IPS-20b (cell line): Measurements from ENCODE around the gene DLG3.

Source experiments
- H3K27ac ChIP-seq: one replicate; pipeline ENCODE4 v1.5.1; 2013; ENCODE audit warnings: low read length
- H3K27me3 ChIP-seq: 2 replicates; pipeline ENCODE4 v1.6.1; 2013; ENCODE audit warnings: mild to moderate bottlenecking, low read length, inconsistent platforms; ENCODE audit not compliant: insufficient read depth
- H3K36me3 ChIP-seq: 2 replicates; pipeline ENCODE4 v1.6.1; 2013; ENCODE audit warnings: low read depth, mild to moderate bottlenecking, inconsistent platforms, low read length, moderate library complexity; ENCODE audit not compliant: insufficient read depth
- H3K4me1 ChIP-seq: 2 replicates; pipeline ENCODE4 v1.6.1; 2013; ENCODE audit warnings: mild to moderate bottlenecking, control low read depth, inconsistent platforms, low read length, moderate library complexity; ENCODE audit not compliant: insufficient read depth
- H3K4me3 ChIP-seq: 2 replicates; pipeline ENCODE4 v1.5.1; 2013; ENCODE audit warnings: mild to moderate bottlenecking, low read length, inconsistent platforms
- H3K9ac ChIP-seq: 2 replicates; pipeline ENCODE4 v1.6.1; 2013; ENCODE audit warnings: low read depth, mild to moderate bottlenecking, inconsistent platforms, low read length, moderate library complexity
- H3K9me3 ChIP-seq: 2 replicates; pipeline ENCODE4 v1.6.1; 2013; ENCODE audit warnings: mild to moderate bottlenecking, low read depth, low read length, inconsistent platforms; ENCODE audit not compliant: insufficient read depth

DLG3 gene

DNA sequence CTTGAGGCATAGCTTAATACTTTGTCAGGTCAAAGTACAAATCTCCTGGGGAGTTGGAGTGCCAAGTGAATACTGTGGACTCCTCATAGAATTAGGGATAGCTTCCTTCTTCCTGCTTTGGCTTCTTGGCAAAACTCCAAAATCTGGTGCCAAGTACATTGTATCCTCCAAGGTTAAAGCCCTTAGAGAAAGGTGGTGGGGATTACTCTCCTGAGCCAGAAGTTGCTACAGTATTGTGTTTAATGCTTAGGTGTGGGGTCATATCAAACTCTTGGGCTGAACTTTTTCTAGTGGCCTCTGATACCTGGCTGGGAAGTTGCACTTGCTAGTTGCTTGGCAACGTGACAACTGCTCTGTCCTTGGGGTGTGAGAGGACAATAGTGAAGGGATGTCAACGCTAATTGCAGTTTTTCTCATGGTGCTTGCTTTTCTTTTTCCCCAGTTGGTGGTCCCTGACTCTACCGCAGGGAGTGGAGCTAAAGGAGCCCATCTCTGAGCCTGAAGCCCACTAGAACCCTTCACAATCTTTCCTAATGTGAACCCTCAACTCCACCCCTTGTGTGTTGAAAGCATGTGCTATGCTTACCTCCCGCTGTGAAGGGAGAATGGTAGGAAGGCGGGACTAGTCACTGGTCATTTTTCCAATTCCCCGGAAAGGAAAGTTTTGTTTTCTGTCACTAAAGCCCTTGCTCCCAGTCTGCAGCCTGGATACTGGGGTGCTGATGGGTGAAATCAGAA, 35.5 kb downstream of the DLG3 start:
- Histone ChIP-seq H3K9me3 (no peaks in the 10 kb centered on the region), H3K27ac (no peak overlapping the region), H3K9ac (no peak overlapping the region; the same call in 1 of the 2 replicates), H3K4me3 (peak overlapping the region; percentile 35), H3K36me3 (peaks cover 51% of the 10 kb centered on the region), H3K4me1 (peaks cover 43% of the 10 kb centered on the region), H3K27me3 (no peaks in the 10 kb centered on the region)

- Histone ChIP-seq H3K9ac (no peak overlapping the region), H3K9me3 (no peaks in the 10 kb centered on the region), H3K36me3 (peaks cover 54% of the 10 kb centered on the region), H3K27me3 (no peaks in the 10 kb centered on the region), H3K4me1 (peaks cover 43% of the 10 kb centered on the region), H3K27ac (no peak overlapping the region), H3K4me3 (0 out of 2 replicates have a peak overlapping the region, but pooled peaks have one; percentile 26)
These were observed 36.0 kb downstream of the DLG3 start for GRCh38 chrX:70480660-70481018.

- no peaks in the 10 kb centered on the region for H3K9me3 ChIP-seq
- H3K4me1 ChIP-seq, result peaks cover 38% of the 10 kb centered on the region
- no peaks in the 10 kb centered on the region for H3K27me3 ChIP-seq
- H3K4me3 ChIP-seq, result no peak overlapping the region
- H3K36me3 ChIP-seq, result peaks cover 65% of the 10 kb centered on the region
- no peak overlapping the region for H3K9ac ChIP-seq
- H3K27ac ChIP-seq, result no peak overlapping the region
These were observed 37.0 kb downstream of the DLG3 start for GRCh38 chrX:70481471-70482270.

- Histone ChIP-seq H3K4me1 (peaks cover 33% of the 10 kb centered on the region), H3K27me3 (no peaks in the 10 kb centered on the region), H3K9me3 (no peaks in the 10 kb centered on the region), H3K36me3 (peaks cover 71% of the 10 kb centered on the region), H3K4me3 (no peak overlapping the region), H3K9ac (no peak overlapping the region), H3K27ac (no peak overlapping the region)
These were observed 37.7 kb downstream of the DLG3 start for GRCh38 chrX:70482300-70482699.

DNA sequence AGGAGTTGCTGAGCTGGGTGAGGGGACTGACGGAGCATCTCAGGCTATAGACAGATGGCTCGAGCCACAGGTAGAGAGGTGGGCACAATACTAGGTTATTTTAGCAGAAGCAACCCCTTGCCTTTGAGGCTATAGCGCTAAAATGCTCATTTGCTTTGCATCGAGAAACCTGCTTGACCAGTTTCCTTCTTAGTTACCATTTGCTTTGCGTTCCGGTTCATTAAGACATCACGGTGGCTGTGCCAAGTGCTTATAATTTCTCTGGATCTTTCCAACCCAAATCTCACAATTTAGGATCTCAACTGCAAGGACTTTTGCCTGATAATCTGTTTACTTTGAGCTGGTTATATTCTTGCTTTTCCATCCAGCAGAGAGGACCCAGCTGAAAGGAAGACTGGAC, 40.8 kb downstream of the DLG3 start:
- no peak overlapping the region for H3K27ac ChIP-seq

GRCh38 chrX:70488856-70489255, 44.2 kb downstream of the DLG3 start:
- no peak overlapping the region for H3K4me3 ChIP-seq
- H3K9me3 ChIP-seq, result no peaks in the 10 kb centered on the region
- peaks cover 78% of the 10 kb centered on the region for H3K36me3 ChIP-seq
- H3K9ac ChIP-seq, result no peak overlapping the region
- H3K27ac ChIP-seq, result no peak overlapping the region
- H3K4me1 ChIP-seq, result no peaks in the 10 kb centered on the region
- no peaks in the 10 kb centered on the region for H3K27me3 ChIP-seq

More for the DNA sequence above, 40.8 kb downstream of the DLG3 start:
- Histone ChIP-seq H3K9me3 (no peaks in the 10 kb centered on the region), H3K36me3 (peaks cover 73% of the 10 kb centered on the region), H3K4me3 (no peak overlapping the region), H3K4me1 (peaks cover 4% of the 10 kb centered on the region; the same call in 1 of the 2 replicates), H3K9ac (no peak overlapping the region), H3K27me3 (no peaks in the 10 kb centered on the region)

DNA sequence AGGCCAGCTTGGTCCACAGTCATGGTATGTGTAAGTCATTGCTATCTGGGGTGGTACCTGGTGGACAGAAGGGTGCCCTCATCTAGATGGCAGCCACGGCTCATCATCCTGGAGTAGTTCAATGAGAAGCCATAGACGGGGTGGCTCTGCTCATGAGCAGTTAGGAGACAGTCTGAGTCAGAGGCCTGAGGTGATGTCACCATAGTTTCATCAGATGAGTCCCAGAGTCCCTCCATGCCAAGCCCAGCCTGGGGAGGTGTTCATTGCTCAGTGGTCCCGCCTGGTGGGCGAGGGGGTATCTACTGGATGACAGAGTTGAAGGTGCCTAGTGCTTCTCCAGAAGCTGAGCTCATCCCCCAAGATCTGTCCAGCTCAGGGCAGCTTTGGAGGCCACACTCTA, 49.8 kb downstream of the DLG3 start:
- H3K36me3 ChIP-seq, result peaks cover 90% of the 10 kb centered on the region
- no peak overlapping the region for H3K4me3 ChIP-seq
- H3K4me1 ChIP-seq, result no peaks in the 10 kb centered on the region
- no peaks in the 10 kb centered on the region for H3K9me3 ChIP-seq
- no peaks in the 10 kb centered on the region for H3K27me3 ChIP-seq
- no peak overlapping the region for H3K27ac ChIP-seq
- H3K9ac ChIP-seq, result no peak overlapping the region

DNA sequence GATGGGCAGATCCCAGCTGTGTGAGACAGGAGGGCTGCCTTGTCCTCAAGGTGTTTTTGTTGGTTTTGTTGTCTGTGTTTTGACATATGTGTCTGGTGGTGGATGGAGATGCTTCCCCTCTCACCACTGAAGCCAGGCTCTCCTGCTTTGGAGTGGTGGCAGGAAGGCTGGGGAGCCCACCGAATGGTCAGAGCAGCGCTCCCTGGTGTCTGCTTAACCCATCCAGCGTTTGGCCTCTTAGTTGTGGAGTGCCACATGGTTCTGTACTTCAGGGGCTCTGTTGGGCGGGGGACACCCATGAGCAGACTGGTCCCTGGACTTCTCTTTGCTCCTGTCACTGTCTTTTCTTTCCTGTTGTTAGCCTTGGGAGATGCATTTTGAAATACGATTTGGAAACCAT, 51.9 kb downstream of the DLG3 start:
- Histone ChIP-seq H3K9ac (no peak overlapping the region), H3K27ac (no peak overlapping the region), H3K4me3 (no peak overlapping the region), H3K9me3 (no peaks in the 10 kb centered on the region), H3K27me3 (no peaks in the 10 kb centered on the region), H3K36me3 (peaks cover 99% of the 10 kb centered on the region), H3K4me1 (no peaks in the 10 kb centered on the region)

- Histone ChIP-seq H3K27ac (no peak overlapping the region), H3K36me3 (peaks cover 99% of the 10 kb centered on the region), H3K27me3 (no peaks in the 10 kb centered on the region), H3K4me1 (no peaks in the 10 kb centered on the region), H3K9me3 (no peaks in the 10 kb centered on the region), H3K4me3 (no peak overlapping the region), H3K9ac (no peak overlapping the region)
These were observed 52.4 kb downstream of the DLG3 start for GRCh38 chrX:70497026-70497425.

- Histone ChIP-seq H3K27me3 (no peaks in the 10 kb centered on the region), H3K4me3 (no peak overlapping the region), H3K9me3 (no peaks in the 10 kb centered on the region), H3K9ac (no peak overlapping the region), H3K4me1 (no peaks in the 10 kb centered on the region), H3K27ac (no peak overlapping the region), H3K36me3 (peaks cover 98% of the 10 kb centered on the region)
These were observed 53.5 kb downstream of the DLG3 start for GRCh38 chrX:70498129-70498528.

GRCh38 chrX:70500826-70501225, 56.2 kb downstream of the DLG3 start:
- no peaks in the 10 kb centered on the region for H3K4me1 ChIP-seq
- no peak overlapping the region for H3K27ac ChIP-seq
- no peaks in the 10 kb centered on the region for H3K9me3 ChIP-seq
- no peak overlapping the region for H3K4me3 ChIP-seq
- no peak overlapping the region for H3K9ac ChIP-seq
- H3K27me3 ChIP-seq, result no peaks in the 10 kb centered on the region
- H3K36me3 ChIP-seq, result peaks cover 94% of the 10 kb centered on the region
